Muscle of leg (tissue), 11 donors: ENCODE results near the gene NCKAP5. TPM values are rescaled to one million over a fixed set of nuclear protein-coding genes. Genes with fewer than 3 reads are reported as not detected.

ENCODE experiments used
- DNase-seq: peaks from one replicate; pipeline ENCODE4 v3.0.0; 2013
- H3K27ac ChIP-seq: one replicate; pipeline ENCODE4 v1.5.1; 2013; ENCODE audit warnings: mild to moderate bottlenecking, low read length, control low read depth
- H3K27me3 ChIP-seq: one replicate; pipeline ENCODE4 v1.6.1; 2013; ENCODE audit warnings: low read length; ENCODE audit not compliant: control insufficient read depth, insufficient read depth
- H3K36me3 ChIP-seq: one replicate; pipeline ENCODE4 v1.6.1; 2013; ENCODE audit warnings: low read length; ENCODE audit not compliant: control insufficient read depth, insufficient read depth
- H3K4me1 ChIP-seq: one replicate; pipeline ENCODE4 v1.6.1; 2013; ENCODE audit warnings: low read length; ENCODE audit not compliant: control insufficient read depth, insufficient read depth
- H3K4me3 ChIP-seq: one replicate; pipeline ENCODE4 v1.5.1; 2013; ENCODE audit warnings: low read length, control low read depth
- H3K9me3 ChIP-seq: replicated peaks from 2 replicates; pipeline ENCODE4 v1.6.1; 2013; ENCODE audit warnings: low read depth, low read length; ENCODE audit not compliant: control insufficient read depth
- WGBS: methylation state at CpG from one replicate; pipeline ENCODE4 v1.1.5; 2013; ENCODE audit warnings: missing lambda C conversion rate; ENCODE audit not compliant: insufficient coverage; 5-methylcytosine and 5-hydroxymethylcytosine counted together
- polyA plus RNA-seq, 8 donors: library from polyadenylated mRNA; unstranded; fragments of 120-200 nt; gene quantifications; one replicate each; pipeline versions ENCODE4 v1.2.1 to v1.2.3, GENCODE V29; 2013; ENCODE audit warnings: inconsistent platforms in 1 of 8, low replicate concordance in 1 of 8; ENCODE audit not compliant: insufficient read length in 8 of 8, insufficient read depth in 1 of 8
- total RNA-seq: library from RNA; stranded (reverse); fragments of 120-200 nt; gene quantifications from one replicate; pipeline ENCODE4 v1.2.4, GENCODE V29; 2013

The NCKAP5 gene
- total and polyA plus RNA-seq, 9 donors: 3.7 to 8.9 (median 5.0) TPM

DNA sequence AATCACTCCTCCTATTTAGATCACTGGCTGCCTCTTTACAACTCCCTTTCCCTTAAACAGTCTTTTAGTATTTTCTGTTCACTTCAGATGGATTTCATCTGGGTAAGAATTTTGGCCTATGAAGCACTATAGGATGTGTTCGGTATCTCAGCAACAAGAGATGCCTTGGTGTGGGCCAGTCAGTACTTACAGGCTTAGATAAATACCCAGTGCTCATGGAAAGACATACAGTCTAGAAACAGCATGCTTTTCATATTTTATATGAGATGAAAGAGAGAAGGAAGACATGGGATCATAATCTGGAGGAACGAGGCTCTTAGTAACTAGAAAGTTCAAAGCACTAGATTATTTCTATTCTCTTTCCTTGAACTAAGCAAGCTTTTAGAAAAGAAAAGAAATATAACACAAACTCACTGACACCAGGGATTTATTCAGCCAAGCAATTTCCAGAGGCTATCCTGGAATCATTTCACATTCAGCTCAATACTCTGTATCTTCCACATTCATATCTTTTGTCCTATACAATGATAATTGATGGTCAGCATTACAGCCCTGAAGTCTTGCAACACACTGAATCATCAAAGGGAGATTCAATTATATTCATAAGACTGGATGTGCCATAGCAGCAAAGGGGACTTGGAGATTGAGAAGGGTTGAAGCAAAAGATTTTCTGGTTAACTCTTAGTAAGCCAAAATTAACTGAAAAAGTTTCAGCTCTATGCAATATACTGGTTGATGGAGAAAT lies 489.4 kb downstream of the NCKAP5 start:
- no peaks in the 10 kb centered on the region for H3K36me3 ChIP-seq
- H3K4me3 ChIP-seq: no peak overlapping the region
- H3K9me3 ChIP-seq: no peaks in the 10 kb centered on the region
- no CpG with 5 or more reads among the region's 2 CpGs for WGBS
- H3K27me3 ChIP-seq: no peaks in the 10 kb centered on the region
- no peak for DNase-seq
- H3K4me1 ChIP-seq: no peaks in the 10 kb centered on the region
- no peak overlapping the region for H3K27ac ChIP-seq

DNA sequence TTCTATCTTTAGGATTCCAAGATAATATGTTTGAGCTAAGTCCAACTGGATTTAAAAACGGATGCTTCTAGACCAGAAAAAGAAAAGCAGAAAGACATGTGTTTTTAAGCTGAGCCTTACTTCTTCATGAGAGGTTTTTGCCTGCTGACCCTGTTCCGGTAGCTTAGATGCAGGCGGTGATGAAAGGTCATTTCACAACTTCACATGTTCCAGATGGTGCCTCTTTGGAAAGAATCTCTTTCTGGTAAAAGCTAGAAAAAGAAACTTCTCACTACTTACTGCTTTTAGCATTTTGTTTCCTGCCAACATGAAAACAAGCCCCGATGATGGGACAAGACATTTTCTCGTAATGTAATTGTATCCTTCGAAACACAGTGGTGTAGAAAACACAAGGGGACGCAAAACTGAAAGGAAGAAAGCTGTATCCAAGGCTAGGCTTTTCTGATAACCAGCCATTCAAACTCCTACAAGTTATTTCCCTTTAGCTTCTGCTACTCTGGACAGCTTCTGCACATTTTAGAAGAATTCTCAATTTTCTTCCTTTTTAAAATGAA lies 490.9 kb downstream of the NCKAP5 start:
- H3K4me3 ChIP-seq: no peak overlapping the region
- no peaks in the 10 kb centered on the region for H3K27me3 ChIP-seq
- no peaks in the 10 kb centered on the region for H3K4me1 ChIP-seq
- peak overlapping the region; percentile 9 for H3K27ac ChIP-seq
- peak; percentile 69 for DNase-seq
- H3K9me3 ChIP-seq: no peaks in the 10 kb centered on the region
- 32% methylated on average over 4 of the region's 7 CpGs for WGBS
- H3K36me3 ChIP-seq: no peaks in the 10 kb centered on the region

DNA sequence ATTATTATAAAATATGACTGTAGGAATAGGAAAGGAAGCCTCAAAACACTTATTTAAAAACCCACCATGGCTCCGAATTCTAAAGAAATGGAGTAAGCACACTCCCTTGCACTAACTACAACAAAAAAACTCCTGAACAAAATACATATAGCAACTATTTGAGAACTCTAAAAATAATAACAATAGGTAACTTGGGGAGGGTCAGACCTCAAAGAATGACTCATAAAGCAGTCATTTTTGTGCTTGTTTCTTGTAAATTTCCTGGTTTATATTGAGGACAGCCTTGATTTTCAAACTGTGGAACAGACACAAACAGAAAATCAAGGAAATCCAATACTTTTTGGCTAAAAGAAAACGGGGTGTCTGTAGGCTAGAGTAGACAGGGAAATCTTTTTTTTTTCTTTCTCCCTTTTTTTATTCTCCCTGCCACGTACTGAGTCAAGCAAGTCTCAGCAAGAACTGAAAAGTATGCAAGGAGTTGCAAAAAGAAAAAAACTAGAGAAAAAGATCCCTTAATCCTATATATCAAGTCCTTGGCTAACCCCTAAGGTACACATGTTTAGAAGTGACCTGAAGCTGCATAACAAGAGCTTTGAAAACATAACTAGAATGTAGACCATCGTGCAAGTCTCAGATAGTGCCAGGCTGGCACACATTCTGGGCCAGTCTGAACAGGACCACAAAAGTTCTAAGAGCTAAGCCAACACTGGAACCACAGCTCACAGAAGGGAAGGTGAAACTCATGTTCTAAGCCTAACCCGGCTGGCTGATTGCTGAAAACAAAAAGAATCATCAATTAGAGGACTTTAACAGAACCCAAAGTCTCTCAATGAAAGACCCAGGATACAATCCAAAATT lies 495.2 kb downstream of the NCKAP5 start:
- H3K27me3 ChIP-seq: no peaks in the 10 kb centered on the region
- H3K4me3 ChIP-seq: no peak overlapping the region
- H3K4me1 ChIP-seq: no peaks in the 10 kb centered on the region
- H3K9me3 ChIP-seq: no peaks in the 10 kb centered on the region
- 80% methylated on average over 1 of the region's 5 CpGs for WGBS
- DNase-seq: no peak
- no peak overlapping the region for H3K27ac ChIP-seq
- no peaks in the 10 kb centered on the region for H3K36me3 ChIP-seq

DNA sequence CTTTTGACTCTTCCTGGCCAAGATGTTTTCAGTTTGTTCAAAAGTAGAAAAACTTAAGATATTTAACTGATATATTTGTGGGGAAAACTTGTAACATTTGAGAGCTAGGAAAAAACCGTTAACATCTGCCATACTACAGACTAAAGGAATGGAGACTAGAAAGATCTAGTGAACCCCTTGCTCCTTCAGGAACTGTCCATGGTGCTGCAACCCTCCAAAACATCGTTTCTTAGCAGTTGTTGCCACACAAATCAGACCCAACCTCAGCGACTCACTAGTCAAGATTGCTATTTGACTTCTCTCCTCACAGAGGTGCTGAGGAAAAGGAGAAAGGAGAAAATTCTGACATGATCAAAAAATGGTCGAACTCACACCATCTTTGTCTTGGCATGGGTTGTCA lies 504.5 kb downstream of the NCKAP5 start:
- Histone ChIP-seq H3K4me1 (no peaks in the 10 kb centered on the region), H3K36me3 (no peaks in the 10 kb centered on the region), H3K9me3 (no peaks in the 10 kb centered on the region), H3K27me3 (no peaks in the 10 kb centered on the region), H3K4me3 (no peak overlapping the region), H3K27ac (no peak overlapping the region)
- peak; percentile 69 for DNase-seq
- WGBS: no CpG with 5 or more reads among the region's 4 CpGs

DNA sequence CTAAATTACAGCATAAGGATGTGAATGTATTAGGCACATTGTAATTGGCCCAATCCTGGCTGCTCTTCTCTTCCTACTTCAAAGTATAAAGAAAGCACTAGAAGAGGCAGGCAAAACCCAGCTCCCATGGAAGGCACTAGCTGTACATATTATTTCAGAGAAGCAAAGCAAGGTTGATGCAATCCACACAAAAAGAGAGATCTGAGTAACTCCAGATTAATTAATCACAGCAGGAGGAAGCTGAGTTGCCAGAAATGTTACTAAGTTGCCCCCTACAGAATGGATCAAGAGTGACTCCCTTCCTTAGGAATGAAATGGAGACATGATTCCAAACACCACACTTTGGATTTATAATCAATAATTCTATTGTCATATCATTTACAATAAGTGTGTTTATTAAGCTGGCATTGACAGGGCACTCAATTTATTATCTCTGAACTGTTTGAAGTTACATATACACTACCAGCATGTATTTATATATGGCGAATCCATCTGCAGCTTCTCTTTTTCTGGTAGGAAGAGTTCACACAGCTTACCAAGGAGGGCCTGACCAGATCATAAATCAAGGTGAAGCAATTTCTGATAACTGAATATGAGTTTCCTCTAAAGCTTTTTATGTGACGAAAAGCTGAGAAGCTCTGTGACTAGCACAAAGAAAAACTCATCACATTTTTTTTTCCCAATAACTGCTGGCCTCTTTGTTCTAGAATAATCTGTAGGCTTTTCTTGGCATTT lies 505.2 kb downstream of the NCKAP5 start:
- no peaks in the 10 kb centered on the region for H3K4me1 ChIP-seq
- no CpG with 5 or more reads among the region's 2 CpGs for WGBS
- no peaks in the 10 kb centered on the region for H3K9me3 ChIP-seq
- H3K27ac ChIP-seq: no peak overlapping the region
- no peak overlapping the region for H3K4me3 ChIP-seq
- no peak for DNase-seq
- H3K36me3 ChIP-seq: no peaks in the 10 kb centered on the region
- no peaks in the 10 kb centered on the region for H3K27me3 ChIP-seq

DNA sequence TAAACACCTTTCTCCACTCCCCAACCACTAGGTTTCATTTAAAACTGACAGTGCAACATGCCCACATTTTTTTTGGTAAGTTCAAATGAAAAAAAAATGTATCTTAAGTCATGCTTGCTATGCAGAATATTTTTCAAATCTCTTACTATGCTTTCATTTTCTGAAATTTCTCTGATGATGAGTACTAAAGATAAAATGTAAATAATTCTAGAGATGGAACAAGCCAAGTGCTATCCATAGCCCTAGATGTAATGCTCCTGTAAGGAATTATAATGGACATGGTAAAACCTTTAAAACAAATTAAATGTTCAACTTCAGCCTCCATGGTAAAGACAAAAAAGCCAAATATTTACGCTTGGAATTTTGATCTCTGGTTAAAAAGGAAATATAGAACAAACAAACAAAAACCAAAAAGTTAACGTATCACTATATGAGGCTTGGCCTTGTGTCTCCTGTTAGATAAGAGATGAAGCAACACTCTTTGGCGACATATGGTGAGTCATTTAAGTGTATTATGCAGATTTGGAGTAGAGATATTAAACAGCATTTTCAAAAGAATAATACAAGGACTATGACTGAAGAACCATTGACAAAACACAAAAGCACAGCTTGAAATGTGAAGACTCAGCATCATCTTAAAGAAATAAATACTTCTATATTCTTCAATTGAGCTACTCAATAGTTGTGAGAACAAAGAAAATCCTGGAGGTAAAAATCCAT lies 506.2 kb downstream of the NCKAP5 start:
- Histone ChIP-seq H3K27me3 (no peaks in the 10 kb centered on the region), H3K36me3 (no peaks in the 10 kb centered on the region), H3K4me1 (no peaks in the 10 kb centered on the region), H3K9me3 (no peaks in the 10 kb centered on the region), H3K27ac (no peak overlapping the region), H3K4me3 (no peak overlapping the region)
- no peak for DNase-seq
- WGBS: no CpG with 5 or more reads among the region's 3 CpGs

DNA sequence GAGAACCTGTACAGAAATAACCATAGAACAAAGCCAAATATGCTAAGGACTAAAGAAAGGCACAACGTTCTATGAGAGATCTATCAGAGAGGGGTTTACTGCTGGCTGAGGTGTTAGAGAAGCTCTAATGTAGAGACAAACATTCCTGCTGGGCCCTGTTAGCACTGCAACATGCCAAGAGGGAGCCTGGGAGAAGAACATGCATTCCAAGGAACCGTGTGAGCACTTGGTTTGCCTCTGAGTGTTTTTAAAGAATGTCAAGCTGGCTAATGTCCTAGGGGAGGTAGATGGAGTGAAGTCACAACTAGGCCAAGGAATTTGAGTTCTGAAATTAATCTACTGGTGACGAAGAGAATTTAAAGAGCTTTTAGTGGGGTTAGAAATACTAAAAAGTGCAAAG lies 514.0 kb downstream of the NCKAP5 start:
- no peak for DNase-seq
- Histone ChIP-seq H3K27me3 (no peaks in the 10 kb centered on the region), H3K4me1 (no peaks in the 10 kb centered on the region), H3K27ac (no peak overlapping the region), H3K9me3 (no peaks in the 10 kb centered on the region), H3K36me3 (no peaks in the 10 kb centered on the region), H3K4me3 (no peak overlapping the region)
- WGBS: 0% methylated on average over 1 of the region's 3 CpGs

DNA sequence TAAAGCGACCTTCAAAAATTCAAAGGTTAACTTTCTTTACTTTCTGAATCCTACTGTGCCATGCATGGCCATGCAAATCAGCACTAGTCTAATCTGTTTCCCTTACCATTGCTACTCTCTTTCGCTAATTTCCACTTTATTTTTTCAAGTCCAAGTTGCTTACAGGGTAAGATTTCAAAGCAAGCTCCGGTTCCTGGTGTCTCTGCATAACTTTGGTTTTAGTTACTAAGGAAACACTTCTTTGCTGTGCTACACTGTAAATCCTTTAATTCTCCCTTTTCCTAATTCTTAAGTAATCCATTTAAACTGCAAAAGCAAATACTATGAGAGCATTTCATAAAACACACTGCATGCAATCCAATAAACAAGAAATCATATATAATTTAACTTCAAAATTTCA lies 514.7 kb downstream of the NCKAP5 start:
- Histone ChIP-seq H3K4me3 (no peak overlapping the region), H3K9me3 (no peaks in the 10 kb centered on the region), H3K27ac (no peak overlapping the region), H3K36me3 (no peaks in the 10 kb centered on the region), H3K27me3 (no peaks in the 10 kb centered on the region), H3K4me1 (no peaks in the 10 kb centered on the region)
- WGBS: 83% methylated on average over 2 of the region's 3 CpGs
- DNase-seq: no peak

DNA sequence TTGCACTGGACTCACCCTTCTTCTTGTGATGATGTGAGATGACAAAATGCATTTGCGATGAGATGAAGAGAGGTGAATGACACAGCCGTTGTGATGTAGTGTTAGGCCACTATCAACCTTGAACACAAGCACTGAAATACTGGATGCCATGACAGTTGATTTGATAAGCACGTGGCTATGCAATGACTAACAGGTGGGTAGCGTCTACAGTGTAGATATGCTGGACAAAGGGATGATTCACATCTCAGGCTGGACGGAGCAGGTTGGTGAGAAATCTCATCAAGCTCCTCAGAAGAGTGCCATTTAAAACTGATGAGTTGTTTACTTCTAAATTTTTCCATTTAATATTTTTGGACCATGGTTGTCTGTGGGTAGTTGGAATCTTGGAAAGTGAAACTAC lies 522.5 kb downstream of the NCKAP5 start:
- DNase-seq: no peak
- H3K36me3 ChIP-seq: no peaks in the 10 kb centered on the region
- no CpG with 5 or more reads among the region's 5 CpGs for WGBS
- H3K4me3 ChIP-seq: no peak overlapping the region
- H3K27me3 ChIP-seq: no peaks in the 10 kb centered on the region
- no peaks in the 10 kb centered on the region for H3K9me3 ChIP-seq
- H3K27ac ChIP-seq: no peak overlapping the region
- no peaks in the 10 kb centered on the region for H3K4me1 ChIP-seq
